Renal cortex interstitium (tissue), 11 donors: ENCODE results near the gene AKAP8L. TPM values are rescaled to one million over a fixed set of nuclear protein-coding genes. Genes with fewer than 3 reads are reported as not detected.
A peak's percentile ranks its signal among the peaks of the same experiment; 100 is the strongest.

Source experiments
- DNase-seq, 11 donors: peaks; one replicate each; pipeline ENCODE4 v3.0.0-alpha.2; 2013; ENCODE audit warnings: low read depth in 9 of 11, low spot score in 4 of 11; ENCODE audit errors: extremely low read depth in 1 of 11
- polyA plus RNA-seq, 3 donors: library from polyadenylated mRNA; unstranded; fragments of 120-200 nt; gene quantifications; one replicate each; pipeline ENCODE4 v1.2.1, GENCODE V29; 2013; ENCODE audit not compliant: insufficient read length in 3 of 3

Gene AKAP8L
- polyA plus RNA-seq, 3 donors, result 111 to 119 (median 112) TPM

DNA sequence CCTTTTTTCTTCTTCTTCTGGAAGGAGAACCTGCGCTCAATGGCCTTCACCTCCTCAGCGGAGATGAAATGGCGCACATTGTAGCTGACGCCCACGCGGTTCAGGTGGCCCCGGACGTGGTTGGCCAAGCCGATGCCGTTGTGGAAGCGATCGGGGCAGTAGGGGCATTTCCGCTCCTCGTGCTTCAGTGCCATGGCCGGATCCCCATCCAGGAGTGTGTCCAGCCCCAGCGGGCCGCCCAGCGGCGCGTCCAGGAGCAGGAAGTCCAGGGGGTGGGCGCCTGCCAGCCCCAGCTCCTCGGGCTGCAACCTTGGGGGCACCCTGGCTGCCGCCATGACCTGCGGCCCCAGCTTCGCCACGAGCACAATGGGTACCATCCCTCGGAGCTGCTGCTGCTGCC is 19.8 kb upstream of the AKAP8L start:
- DNase-seq, result no peak

DNA sequence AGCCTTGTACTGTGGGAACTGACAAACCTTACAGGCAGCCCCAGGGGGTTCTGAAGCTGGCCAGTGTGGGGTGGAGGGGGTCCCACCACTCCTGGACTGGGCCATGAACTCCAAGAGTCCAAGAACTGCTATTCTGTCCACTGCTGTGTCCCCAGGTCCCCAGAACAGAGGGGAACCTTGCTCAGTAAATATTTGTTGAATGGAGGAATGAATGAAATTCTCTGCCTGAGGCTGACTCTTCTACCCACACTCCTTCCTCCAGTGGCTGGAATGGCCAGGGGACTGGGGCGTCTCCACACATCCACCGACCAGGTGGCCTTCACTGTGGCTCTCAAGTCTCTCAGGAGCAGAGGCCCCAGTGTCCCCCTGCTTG is 19.3 kb upstream of the AKAP8L start:
- no peak for DNase-seq

DNA sequence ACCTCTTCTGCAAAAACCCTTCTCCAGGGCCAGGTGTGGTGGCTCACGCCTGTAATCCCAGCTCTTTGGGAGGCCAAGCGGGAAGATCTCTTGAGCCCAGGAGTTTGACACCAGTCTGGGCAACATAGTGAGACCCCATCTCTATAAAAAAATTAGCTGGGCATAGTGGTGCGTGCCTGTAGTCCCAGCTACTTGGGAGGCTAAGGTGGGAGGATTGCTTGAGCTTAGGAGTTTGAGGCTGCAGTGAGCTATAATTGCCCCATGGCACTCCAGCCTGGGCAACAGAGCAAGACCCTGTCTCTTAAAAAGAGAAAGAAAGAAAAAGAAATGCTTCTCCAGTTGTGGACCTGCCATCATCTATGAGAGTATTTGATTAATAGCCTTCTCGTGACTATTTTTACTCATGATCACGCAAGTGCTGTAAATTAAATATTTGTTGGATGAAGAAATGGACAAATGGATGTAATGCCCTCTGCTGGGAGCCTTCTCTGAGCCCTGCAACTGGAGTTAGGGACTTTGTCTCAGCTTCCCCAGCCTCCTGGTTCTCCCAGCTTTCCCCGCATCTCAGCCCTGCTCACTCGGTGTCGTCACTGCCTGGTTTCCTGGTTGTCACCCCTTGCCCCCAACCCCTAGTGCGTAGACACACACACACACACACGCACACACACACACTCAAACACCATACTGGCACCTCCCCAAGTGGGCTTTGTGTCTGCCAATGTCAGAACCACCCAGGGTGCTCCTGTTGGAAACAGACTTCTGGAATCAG is 18.8 kb upstream of the AKAP8L start:
- DNase-seq, result no peak

DNA sequence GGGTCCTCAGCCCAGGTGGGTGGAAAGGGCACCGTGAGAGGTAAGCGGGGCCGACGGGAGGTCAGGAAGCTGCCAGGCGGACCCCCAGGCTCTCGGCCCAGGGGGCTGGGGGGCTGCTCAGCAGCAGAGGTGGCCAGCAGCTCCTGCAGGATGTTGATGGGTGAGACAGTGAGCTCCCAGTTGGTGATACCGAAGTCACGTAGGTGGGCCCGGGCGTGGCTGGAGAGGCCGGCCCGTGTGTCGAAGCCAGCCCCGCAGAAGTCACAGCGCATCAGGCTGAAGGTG is 18.0 kb upstream of the AKAP8L start:
- DNase-seq, result no peak

DNA sequence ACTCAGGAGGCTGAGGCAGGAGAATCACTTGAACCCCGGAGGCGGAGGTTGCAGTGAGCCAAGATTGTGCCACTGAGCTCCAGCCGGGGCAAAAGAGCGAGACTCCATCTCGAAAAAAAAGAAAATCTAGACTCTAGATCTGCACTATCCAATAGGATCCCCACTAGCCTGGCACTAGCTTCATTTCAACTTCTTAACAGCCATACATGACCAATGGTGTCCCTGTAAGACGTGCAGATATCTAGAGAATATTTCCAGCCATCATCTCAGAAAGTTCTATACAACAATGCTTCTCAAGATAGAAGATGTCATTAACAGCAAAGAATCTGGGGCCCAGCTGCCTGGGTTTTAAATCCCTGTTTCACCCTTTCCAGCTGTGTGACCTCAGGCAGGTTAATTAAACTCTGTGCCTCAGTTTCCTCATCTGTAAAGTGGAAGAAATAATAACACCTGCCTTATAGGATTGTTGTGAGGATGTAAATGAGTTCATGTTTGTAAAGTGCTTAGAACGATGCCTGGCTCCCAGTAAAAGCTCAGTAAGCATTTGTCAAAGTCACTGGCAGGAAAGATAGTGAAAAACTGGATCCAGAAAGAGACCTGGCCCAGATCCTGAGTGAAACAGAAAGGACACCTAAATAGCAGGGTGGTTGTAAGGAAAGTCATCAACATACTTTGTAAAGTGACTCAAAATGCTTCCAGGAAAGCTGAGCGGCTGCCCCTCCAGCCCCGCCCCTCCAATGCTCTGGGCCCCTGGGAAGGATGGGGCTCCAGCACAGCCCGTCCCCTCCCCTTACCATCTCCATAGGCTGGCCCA is 17.4 kb upstream of the AKAP8L start:
- no peak for DNase-seq

DNA sequence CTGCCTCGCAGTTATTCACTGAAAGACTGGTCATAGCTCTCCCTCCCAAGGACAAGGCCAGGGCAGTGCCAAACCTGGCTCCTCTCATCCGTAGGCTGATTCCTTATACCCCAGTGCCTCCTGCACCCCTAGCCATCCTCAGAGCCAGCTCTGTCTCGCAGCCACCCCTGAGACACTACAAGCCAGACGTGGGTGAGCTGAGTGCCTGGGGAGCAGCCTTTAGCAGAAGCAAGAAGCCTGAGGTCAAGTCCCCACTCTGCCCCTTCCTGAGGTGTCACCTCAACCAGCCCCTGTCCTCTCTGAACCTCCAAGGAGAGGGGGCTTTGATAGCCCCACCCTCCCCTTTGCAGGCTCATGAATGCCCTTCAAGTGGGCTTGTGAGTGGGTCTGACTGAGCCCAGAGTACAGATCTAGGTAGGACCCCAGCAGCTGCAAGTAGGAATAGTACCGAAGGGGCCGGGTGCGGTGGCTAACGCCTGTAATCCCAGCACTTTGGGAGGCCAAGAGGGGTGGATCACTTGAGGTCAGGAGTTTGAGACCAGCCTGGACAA is 14.8 kb upstream of the AKAP8L start:
- no peak for DNase-seq

DNA sequence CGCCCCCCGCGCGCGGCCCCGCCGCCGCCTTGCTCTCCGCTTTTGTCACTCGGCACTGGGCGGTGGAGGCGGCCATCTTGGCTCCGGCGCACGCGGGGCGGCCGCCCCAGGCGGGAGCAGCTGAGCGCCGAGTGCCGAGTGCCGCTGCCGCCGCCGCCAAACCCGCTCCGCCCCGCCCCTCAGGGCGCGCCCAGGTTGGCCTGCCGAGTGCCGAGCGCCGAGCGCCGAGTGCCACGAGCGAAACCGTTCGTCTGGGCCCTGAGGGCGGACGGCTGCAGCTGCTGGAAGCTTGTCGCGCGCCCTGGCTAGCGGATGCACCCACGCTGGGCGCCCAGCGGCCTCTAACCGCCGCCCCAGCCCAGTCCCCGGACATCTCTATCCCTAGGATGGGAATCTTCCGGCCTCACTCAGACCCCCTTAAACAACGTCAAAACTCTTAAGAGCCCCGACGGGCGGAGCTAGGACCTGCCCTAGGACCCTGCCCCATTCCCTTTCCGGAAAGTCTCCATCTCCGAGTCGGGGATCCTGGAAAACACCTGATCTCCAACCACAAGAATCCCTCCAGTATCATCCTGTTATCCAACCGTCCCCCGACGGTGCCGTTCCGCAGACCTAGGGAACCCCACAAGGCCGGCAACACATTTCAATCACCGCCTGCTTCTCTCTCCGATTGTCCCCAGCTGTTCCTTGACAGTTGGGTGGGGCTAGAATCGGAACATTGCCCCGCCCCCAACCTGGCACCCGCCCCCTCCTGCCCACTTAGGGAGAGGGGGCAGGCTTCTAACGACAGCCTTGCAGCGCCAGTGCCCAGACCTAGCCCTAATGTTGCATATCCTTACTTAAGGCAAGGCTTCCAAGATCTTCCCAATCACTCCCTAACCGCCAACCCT is 14.1 kb upstream of the AKAP8L start:
- DNase-seq, result peak in 10 of 11 donors; percentile 63 to 92 (median 84)

DNA sequence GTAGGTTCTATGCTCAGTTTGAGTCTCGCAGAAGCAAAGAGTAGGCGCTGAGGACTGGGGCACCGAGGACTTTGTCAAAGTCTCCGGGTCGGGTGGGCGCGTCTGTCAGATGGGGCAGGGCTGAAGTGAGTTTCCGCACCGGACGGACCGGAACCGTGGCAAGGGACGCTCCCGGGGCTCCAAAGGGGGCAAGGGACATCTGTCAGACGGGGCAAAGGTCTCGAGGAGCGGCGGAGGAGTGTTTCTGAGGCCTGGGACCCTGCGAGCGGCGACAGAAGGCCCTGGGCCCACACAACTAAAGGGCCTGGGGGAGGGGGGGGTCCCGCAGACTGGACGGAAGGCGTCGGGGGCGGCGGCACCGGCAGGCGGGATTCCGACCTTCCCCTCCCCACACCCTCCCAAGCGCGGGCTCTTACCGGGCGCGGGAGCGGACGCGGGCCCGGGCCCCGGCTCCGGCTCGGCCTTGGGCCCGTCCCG is 13.3 kb upstream of the AKAP8L start:
- no peak for DNase-seq

DNA sequence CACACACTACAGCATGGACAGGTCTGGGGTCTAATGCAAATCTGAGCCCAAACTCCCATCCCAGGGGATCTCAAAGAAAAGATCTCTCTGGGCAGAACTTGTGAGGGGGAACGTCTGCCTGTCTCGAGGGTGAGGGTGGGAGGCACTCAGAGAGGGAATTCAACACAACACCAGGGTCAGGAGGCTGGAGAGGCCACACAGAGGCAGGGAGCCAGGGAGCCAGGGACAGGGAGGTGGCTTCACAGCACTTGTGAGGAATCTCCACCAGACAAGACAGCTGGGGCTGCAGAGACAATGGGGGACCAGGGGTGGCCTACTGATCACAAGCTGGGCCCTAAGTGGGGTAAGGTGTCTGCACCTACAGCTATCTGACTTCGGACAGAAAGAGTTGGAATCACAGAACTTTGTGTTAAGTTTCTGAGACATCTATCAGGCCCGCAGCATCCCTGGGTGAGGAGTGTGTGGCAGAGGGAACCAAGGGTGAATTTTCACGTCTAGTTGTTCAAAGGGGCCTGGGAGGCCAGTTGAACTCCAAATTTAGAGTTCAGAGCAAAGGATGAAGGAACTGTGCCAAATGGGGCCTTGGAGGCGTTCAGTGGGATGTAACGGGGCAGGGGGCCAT is 12.7 kb upstream of the AKAP8L start:
- no peak for DNase-seq

DNA sequence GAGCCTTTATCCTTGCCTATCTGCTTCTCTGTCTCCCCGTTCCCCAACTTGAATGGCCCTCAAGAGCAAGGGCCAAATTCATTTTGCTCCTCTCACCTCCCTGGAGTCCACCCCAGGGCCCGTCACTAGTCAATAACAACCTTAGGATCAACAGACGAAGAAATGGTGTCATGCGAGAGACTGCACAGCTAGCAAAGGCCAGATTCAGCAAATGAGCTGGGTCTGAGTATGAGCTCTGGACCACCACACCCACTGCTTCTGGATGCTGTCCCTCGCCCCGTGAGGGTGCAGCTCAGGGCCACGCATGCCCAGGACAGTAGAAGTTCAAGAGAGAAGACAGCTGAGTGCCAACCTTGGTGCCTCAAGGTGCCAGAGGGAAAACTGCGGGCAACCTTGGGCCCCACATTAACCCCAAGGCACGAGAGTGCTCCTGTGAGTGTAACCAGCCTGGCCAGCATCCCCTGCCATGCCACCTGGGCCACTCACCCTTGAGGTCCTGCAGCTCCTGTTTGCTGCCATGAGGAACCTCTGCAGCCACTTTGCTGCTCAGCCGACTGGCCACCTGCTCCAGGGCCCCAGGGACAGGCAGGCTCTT is 11.8 kb upstream of the AKAP8L start:
- no peak for DNase-seq

DNA sequence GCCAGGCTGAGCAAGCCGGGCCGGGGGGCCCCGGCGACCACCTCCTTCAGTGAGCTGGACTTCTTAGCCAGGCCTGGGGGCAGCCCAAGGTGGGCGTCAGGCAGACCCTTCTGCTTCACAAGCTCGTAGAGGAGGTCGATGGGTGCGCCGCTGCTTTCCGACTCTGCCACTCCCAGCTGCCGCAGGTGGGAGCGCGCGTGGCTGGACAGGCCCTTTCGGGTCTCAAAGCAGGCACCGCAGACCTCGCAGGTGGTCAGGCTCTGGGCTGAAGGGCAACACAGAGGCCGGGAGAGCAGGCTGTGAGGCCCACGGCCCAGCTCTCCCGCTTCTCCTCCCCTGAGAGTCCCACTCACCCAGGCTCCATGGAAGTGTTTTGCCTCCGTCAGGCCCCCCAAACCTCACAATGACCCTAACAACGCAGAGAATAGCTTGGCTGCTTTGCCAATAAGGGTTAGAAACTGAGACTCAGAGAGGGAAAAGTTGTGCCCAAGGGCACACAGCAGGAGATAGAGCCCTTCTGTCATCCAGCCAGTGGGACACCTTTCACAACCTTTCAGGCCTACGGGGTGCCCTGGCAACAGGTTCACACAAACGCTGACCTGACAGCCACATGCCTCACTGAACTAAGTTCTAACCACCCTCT is 11.2 kb upstream of the AKAP8L start:
- no peak for DNase-seq

DNA sequence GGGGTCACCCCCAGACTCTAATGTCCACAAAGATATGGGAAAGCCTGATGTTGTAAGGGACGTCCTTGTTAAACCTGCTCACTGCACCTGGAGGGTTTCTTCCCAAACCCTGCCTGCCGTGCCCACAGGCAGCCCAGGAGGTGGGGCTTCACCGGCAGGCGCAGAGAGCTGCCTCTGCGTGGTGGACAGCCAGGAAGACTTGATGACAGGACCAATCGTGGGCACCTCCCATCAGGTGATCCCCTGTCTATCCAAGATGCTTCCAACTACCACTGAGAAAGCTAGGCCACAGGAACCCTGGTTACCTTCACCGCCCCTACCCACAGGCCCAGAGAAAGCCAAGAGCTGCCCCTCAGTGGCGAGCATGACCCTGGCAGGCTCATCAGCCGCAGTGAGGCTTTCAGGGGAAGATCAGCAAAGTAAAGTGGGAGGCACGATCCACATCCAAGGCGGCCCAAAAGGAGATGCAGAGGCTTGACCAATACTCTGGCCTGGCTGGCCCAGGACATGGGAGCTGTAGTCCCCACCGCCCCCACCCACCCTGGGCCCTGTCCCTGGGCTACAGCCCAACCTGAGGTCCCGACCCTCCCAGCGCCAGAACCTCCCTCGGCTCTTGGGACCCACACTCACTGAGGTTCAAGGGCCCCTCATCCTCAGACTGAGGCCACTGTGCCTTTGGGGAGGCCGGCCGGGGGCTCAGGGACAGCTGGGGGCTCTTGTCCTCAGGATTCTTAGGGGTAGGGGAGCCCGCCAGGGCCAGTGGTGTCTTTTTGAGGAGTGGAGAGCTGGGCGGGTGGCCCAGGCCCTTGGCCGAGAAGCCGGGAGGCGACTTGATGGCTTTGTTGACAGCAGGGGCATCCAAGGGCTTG is 10.4 kb upstream of the AKAP8L start:
- no peak for DNase-seq

DNA sequence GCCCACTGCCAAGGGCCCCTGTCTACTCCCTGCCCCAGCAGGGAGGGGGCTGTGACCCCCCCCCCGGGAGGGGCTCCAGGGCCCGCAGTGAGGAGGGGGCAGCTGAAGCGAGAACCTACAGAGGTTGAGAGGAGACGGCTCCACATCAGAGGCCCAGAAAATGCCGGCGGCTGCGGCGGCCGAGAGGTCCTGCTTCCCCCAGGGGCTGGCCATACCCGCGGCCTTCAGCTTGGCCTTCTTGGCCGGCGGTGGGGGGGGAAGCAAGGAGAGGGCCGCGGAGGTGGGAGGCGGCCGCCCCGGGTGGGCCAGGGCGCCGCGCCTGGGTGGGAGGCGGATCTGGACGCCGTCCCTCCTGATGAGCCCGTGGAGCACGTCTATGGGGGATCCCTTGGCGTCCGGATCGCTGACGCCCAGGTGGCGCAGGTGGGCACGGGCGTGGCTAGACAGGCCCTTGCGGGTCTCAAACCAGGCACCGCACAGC is 9.2 kb upstream of the AKAP8L start:
- DNase-seq, result no peak

DNA sequence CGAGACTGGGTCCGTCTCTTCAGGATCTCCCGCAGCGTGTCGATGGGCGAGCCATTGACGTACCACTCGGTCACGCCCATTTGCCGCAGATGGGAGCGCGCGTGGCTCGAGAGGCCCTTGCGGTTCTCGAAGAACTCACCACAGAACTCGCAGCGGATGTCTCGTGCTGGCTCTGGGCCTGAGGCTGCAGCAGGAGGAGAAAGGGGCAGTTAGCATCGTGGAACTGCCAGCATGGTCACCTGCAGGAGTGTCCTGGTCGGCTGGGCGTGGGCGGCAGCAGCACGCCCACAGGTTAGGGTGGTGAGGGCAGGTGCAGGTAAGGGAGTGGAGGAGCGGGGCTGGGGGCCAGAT is 8.5 kb upstream of the AKAP8L start:
- no peak for DNase-seq

DNA sequence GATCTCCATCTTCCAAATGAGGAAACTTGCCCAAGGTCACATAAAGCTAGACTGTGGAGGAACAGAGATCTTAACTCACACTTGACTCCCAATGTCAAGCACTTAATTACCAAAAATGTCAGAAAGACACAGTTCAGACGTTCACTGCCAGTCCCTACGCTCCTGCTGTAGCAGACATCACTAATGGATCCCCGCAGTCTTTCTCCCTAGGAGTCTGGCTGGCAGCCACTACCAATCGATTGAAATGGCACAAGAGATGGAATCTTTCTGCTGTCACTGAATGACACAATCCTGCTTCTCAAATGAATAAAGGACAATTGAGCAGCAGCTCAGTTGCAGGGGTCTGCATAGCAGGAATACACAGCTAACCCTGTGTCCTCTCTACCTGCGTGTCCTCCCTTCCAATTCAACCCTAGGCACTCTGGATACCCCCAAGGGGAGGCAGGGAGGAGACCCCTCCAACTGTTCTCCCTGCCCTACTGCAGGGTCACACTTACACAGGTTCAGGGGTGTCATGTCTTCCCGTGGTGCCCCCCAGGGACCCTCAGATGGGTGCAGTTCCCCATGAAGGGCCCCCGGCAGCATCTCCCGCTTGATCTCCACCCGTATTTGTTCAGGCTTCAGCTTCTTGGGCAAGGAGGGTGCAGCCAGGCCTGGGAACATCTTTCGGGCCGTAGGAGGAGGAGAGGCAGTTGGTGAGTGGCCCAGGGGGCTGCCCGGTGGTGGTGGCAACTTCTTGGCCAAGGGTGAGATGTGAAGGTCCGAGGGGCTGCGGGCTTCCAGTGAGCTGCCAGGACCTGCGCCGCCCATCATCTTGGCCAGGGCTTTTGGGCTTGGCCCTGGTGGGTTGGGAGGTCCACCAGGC is 7.9 kb upstream of the AKAP8L start:
- no peak for DNase-seq

DNA sequence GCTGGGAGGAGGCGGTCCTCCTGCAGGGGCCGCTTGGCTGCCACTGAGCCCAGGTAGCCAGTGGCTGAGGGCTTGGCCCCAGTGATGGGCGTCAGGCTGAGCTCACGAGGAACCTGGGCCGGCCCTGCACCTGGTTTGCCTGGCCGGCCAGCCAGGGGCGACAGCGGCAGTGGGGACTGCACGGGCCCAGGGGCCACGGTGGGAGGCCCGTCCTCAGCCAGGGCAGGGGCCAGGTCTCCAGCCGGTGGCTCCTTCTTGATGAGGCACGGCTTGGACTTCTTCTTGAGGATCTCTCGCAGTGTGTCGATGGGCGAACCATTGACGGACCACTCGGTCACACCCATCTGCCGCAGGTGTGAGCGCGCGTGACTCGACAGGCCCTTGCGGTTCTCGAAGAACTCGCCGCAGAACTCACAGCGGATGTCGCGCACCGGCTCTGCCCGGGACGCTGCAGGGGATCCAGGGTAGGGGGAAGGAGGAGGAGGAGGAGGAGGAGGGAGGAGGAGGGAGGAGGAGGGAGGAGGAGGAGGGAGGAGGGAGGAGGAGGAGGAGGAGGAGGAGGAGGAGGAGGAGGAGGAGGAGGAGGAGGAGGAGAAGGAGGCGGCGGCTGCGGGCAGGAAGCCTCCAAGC is 6.6 kb upstream of the AKAP8L start:
- DNase-seq, result no peak
